Smooth muscle cell (in vitro differentiated cells): ENCODE data around the gene RPAIN. TPM values are rescaled to one million over a fixed set of nuclear protein-coding genes. Genes with fewer than 3 reads are reported as not detected.
A peak's percentile ranks its signal among the peaks of the same experiment; 100 is the strongest.

Experiments used
- DNase-seq: peaks from one replicate; lab custom pipeline; 2025; ENCODE audit not compliant: unreplicated experiment; lab: John Stamatoyannopoulos, UW
- H2AFZ ChIP-seq: fragments of 200-600 bp; sonication (generic); 2 replicates; pipeline ENCODE4 v1.6.0; 2016; ENCODE audit warnings: antibody characterized with exemption, low read depth, mild to moderate bottlenecking
- H3F3A ChIP-seq: fragments of 200-600 bp; sonication (generic); 2 replicates; pipeline ENCODE4 v1.6.0; 2017; ENCODE audit warnings: antibody characterized with exemption, low read depth
- H3K27ac ChIP-seq: fragments of 200-600 bp; sonication (generic); 2 replicates; pipeline ENCODE4 v1.5.1; 2016; ENCODE audit warnings: low read depth, mild to moderate bottlenecking
- H3K27me3 ChIP-seq: fragments of 200-600 bp; sonication (generic); 2 replicates; pipeline ENCODE4 v1.6.1; 2016; ENCODE audit warnings: low read depth, mild to moderate bottlenecking
- H3K36me3 ChIP-seq: fragments of 200-600 bp; sonication (generic); 2 replicates; pipeline ENCODE4 v1.5.1; 2016; ENCODE audit warnings: low read depth
- H3K4me1 ChIP-seq: fragments of 200-600 bp; sonication (generic); 2 replicates; pipeline ENCODE4 v1.5.1; 2016; ENCODE audit warnings: low read depth
- H3K4me2 ChIP-seq: fragments of 200-600 bp; sonication (generic); 2 replicates; pipeline ENCODE4 v1.6.0; 2016; ENCODE audit warnings: mild to moderate bottlenecking
- H3K4me3 ChIP-seq: fragments of 200-600 bp; sonication (generic); 2 replicates; pipeline ENCODE4 v1.5.1; 2016; ENCODE audit warnings: mild to moderate bottlenecking
- H3K79me2 ChIP-seq: fragments of 200-600 bp; sonication (generic); 2 replicates; pipeline ENCODE4 v1.6.0; 2016; ENCODE audit warnings: low read depth, mild to moderate bottlenecking
- H3K9ac ChIP-seq: fragments of 200-600 bp; sonication (generic); 2 replicates; pipeline ENCODE4 v1.6.0; 2016; ENCODE audit warnings: low read depth
- H3K9me3 ChIP-seq: fragments of 200-600 bp; sonication (generic); replicated peaks from 2 replicates; pipeline ENCODE4 v1.5.1; 2016; ENCODE audit warnings: low read depth
- H4K20me1 ChIP-seq: fragments of 200-600 bp; sonication (generic); 2 replicates; pipeline ENCODE4 v1.6.0; 2016; ENCODE audit warnings: low read depth
- WGBS: methylation state at CpG from one replicate; pipeline ENCODE4 v1.1.7; 2016; ENCODE audit warnings: low lambda C conversion rate; 5-methylcytosine and 5-hydroxymethylcytosine counted together
- polyA plus RNA-seq: library from polyadenylated mRNA; unstranded; fragments of >200 nt; fragmentation: Nextera tagmentation; extraction: Ambion mirVana; gene quantifications from 2 replicates; pipeline ENCODE4 v1.2.1, GENCODE V29; 2016
- total RNA-seq: library from RNA; depleted of rRNA; stranded (reverse); fragments of >200 nt; gene quantifications from 2 replicates; pipeline ENCODE4 v1.2.3, GENCODE V29; 2014
- TF ChIP-seq, protein P1 (sequence below): fragments of 200-600 bp; sonication (generic); IDR thresholded peaks from 2 replicates; pipeline ENCODE4 v1.5.1; 2017; ENCODE audit warnings: borderline replicate concordance, mild to moderate bottlenecking, antibody characterized with exemption; ENCODE audit not compliant: insufficient read depth, poor library complexity, severe bottlenecking

Gene RPAIN
- total and polyA plus RNA-seq, 2 experiments from 2014 or later, result 28.8 to 56.0 TPM

- TF ChIP-seq, protein P1, sequence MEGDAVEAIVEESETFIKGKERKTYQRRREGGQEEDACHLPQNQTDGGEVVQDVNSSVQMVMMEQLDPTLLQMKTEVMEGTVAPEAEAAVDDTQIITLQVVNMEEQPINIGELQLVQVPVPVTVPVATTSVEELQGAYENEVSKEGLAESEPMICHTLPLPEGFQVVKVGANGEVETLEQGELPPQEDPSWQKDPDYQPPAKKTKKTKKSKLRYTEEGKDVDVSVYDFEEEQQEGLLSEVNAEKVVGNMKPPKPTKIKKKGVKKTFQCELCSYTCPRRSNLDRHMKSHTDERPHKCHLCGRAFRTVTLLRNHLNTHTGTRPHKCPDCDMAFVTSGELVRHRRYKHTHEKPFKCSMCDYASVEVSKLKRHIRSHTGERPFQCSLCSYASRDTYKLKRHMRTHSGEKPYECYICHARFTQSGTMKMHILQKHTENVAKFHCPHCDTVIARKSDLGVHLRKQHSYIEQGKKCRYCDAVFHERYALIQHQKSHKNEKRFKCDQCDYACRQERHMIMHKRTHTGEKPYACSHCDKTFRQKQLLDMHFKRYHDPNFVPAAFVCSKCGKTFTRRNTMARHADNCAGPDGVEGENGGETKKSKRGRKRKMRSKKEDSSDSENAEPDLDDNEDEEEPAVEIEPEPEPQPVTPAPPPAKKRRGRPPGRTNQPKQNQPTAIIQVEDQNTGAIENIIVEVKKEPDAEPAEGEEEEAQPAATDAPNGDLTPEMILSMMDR, result no peak
- WGBS, result 72% methylated on average over 5 of the region's 5 CpGs
- Histone ChIP-seq H3K4me3 (peak overlapping the region; percentile 93), H3F3A (peaks cover 8% of the 10 kb centered on the region), H3K9me3 (no peaks in the 10 kb centered on the region), H2AFZ (peak overlapping the region; percentile 92), H3K4me1 (peaks cover 8% of the 10 kb centered on the region), H3K36me3 (peaks cover 9% of the 10 kb centered on the region), H3K9ac (peak overlapping the region; percentile 75), H3K27ac (peak overlapping the region; percentile 53), H3K4me2 (peak overlapping the region; percentile 95), H3K79me2 (peaks cover 31% of the 10 kb centered on the region), H4K20me1 (no peaks in the 10 kb centered on the region), H3K27me3 (no peaks in the 10 kb centered on the region)
- no peak for DNase-seq
Measured at GRCh38 chr17:5437721-5438317, 17.8 kb downstream of the RPAIN start.

DNA sequence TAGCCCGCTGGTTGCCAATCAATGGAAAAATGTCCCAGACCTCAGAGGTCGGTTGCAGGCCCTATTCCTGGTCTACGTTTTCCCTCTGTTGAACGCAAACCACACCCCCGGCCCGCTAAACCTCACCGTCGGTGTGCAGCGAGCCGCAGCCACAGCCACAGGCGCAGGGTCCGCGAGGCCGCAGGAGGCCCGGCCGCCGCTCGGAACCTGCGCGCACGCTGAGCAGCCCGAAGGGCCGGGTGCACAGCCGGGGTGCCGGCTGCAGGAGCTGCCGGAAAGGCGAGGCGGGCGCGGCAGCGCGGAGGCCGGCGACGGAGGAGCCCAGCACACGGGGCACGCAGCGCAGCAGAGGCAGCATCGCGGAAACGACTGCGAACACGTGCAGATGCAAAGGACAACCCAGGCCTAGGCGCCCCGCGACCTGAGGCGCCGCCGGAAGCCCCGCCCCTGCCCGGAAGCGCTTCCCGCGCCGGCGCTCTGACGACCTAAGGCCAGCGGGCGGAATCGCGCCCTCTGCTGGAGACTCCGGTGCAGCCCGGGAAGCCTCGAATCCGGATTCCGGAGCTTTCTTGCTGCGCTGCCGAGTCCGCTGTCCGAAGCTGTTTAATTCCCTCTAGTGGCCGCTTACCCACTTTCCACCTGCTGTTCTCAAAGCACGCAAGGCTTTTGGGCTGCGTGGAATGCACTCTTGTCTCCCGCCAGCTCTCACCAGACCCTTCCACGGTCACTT is 18.9 kb downstream of the RPAIN start, which contains the start of gene C1QBP:
Gene C1QBP (minus strand): TSS at position 440 of the 730 bp plus-strand sequence. CDS start 82 bp downstream, at position 358.
- DNase-seq, result peak; percentile 79
- H4K20me1 ChIP-seq, result no peaks in the 10 kb centered on the region
- H3F3A ChIP-seq, result no peaks in the 10 kb centered on the region
- no peaks in the 10 kb centered on the region for H3K27me3 ChIP-seq
- peak within 1 kb of the TSS; percentile 93 for H3K4me3 ChIP-seq
- H3K4me1 ChIP-seq, result peaks cover 8% of the 10 kb centered on the region
- peak within 1 kb of the TSS; percentile 53 for H3K27ac ChIP-seq
- peaks cover 3% of the 10 kb centered on the region for H3K36me3 ChIP-seq
- peak within 1 kb of the TSS; percentile 75 for H3K9ac ChIP-seq
- H3K79me2 ChIP-seq, result peaks cover 31% of the 10 kb centered on the region
- no peaks in the 10 kb centered on the region for H3K9me3 ChIP-seq
- H2AFZ ChIP-seq, result peak within 1 kb of the TSS; percentile 92
- WGBS, result 2% methylated on average over 73 of the region's 75 CpGs
- TF ChIP-seq, protein P1, result peak; percentile 96
- peak within 1 kb of the TSS; percentile 95 for H3K4me2 ChIP-seq

DNA sequence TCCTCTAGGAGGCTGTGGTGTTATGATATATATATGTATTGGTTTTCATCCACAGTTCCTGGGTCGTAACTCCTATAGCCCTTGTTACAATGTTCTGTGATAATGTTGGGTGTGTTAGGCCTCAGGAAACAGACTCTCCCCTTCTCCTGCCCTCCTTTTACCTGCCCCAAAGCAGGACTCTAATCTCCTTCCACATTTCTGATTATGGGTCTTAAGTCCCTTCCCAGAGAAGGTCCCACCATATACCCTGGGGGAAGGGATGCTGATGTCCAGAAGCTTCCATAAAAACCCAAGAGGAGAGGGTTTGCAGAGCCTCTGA is 19.4 kb downstream of the RPAIN start:
- Histone ChIP-seq H3K4me1 (peaks cover 8% of the 10 kb centered on the region), H3F3A (no peaks in the 10 kb centered on the region), H3K36me3 (peaks cover 5% of the 10 kb centered on the region), H2AFZ (peak overlapping the region; percentile 87), H3K79me2 (peaks cover 31% of the 10 kb centered on the region), H3K27me3 (no peaks in the 10 kb centered on the region), H3K27ac (peak overlapping the region; percentile 26), H3K4me3 (peak overlapping the region; percentile 93), H4K20me1 (no peaks in the 10 kb centered on the region), H3K4me2 (peak overlapping the region; percentile 95), H3K9ac (peak overlapping the region; percentile 44), H3K9me3 (no peaks in the 10 kb centered on the region)
- DNase-seq, result no peak
- TF ChIP-seq, protein P1, result no peak
- 68% methylated on average over 1 of the region's 1 CpG for WGBS
